ENCODE data around the gene TUBGCP5. TPM values are rescaled to one million over a fixed set of nuclear protein-coding genes. Genes with fewer than 3 reads are reported as not detected.
A peak's percentile ranks its signal among the peaks of the same experiment; 100 is the strongest.

The TUBGCP5 gene
- total RNA-seq, 2 donors from 2014 or later = 10.3 to 12.6 TPM

DNA sequence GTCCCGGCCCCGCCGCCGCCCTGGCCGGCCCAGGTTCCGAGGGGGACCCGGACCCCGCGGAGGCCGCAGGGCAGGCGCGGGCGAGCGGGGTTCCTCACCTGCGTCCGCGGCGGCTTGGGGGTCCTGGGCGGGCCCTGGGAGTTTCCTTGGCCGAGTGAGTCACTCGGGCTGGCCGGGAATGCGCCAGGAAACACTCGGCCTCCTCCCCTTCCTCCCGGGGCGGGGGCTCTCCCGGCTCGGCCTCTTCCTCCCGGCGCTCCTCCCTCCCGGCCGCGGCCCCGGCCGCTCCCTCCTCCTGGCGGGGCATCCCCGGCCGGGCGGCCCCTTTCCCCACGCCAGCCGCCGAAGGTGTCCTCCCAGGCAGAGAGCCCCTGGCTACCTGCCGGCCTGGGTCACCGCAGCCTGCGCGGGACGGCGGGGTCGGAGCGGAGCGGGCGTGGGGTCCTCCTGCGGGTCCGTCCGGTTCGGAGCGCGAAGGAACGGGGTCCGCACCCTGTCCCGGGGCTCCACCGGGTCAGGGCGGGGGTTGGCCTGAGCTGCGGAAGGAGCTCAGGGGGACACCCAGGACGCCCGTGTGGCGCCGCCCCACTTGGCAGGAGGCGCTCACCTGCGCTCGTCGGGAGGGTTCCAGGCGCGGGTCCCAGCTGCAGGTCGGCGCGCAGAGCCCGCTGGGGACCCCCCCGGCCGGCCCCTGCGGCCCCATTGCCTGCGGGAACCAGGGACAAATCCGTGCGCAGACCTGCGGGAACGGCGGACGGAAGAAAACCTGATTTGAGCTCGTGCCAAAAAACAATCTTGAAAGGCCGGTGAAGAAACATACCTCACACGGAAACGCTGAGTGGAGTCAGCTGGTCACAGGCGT is 58.9 kb downstream of the TUBGCP5 start, which contains the start of gene CYFIP1:
TSS of gene CYFIP1 (minus strand) at position 180 of the 862 bp plus-strand sequence. CDS start 33,083 bp downstream, outside the sequence.
- Mint-ChIP-seq H3K4me3 (peak within 1 kb of the TSS; percentile 86 to 90), H3K4me1 (ENCODE audit: low read depth) (peaks cover 13% of the 10 kb centered on the region), H3K9me3 (no peaks in the 10 kb centered on the region), H3K27me3 (ENCODE audit: low read depth) (peaks cover 16% of the 10 kb centered on the region), H3K27ac (no peak within 1 kb of the TSS), H3K36me3 (ENCODE audit: insufficient read depth in 2 of 2) (no peaks in the 10 kb centered on the region)
- DNase-seq = peak; percentile 30 to 52
- peak; percentile 45 to 72 for ATAC-seq (replicated peaks in 1 of 2)

DNA sequence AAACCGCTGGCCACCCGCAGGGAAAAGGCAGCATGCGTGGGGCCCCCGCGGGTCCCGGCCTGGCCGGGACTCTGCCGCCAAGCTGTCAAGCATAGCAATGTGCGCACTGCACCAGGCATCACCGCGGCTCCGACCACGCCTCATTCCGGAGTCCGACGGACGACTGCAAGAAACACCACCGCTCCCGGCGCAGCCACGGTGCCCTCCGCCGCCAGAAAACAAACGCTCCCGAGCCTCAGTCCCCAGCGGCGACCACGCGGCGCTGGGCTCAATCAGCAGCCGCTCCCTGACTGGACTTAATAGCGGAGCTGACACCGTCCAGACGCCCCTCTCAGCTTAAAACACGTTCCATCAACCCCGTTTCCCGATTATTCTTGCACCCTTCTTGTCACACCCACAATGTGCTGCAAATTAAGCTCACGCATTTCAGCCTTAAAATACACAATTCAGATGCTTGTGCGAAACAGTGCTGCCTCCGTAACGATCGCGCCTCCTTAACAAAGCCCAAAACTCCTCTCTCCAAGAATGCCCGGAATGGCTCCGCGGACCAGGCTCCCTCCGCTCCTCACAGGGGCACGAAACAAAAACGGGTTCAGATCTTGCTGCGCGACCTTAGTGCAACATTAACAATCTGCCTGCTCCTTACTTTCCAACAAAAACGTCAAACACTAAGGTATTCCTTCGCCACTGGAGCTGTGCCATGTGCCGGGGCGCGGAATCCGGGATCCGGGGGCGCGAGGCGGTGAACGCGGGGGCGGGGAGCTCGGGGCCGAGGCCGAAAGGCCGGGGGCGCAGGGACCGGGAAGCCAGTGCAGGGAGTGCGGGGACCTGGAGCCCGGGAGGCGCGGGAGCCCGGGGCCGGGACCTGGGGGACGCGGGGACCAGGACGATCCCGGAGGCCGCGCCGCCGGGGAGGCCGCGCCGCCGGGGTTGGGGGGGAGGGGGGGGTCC is 59.9 kb downstream of the TUBGCP5 start:
- H3K36me3 Mint-ChIP-seq (ENCODE audit: insufficient read depth in 2 of 2) = no peaks in the 10 kb centered on the region
- H3K27ac Mint-ChIP-seq = no peak overlapping the region
- H3K27me3 Mint-ChIP-seq (ENCODE audit: low read depth) = peaks cover 16% of the 10 kb centered on the region

GRCh38 chr15:22978691-22979237 is 60.6 kb downstream of the TUBGCP5 start:
- DNase-seq (no peak), ATAC-seq (replicated peaks in 1 of 2) (peak; percentile 47 to 62)
- peaks cover 16% of the 10 kb centered on the region for H3K27me3 Mint-ChIP-seq (ENCODE audit: low read depth)
- no peaks in the 10 kb centered on the region for H3K9me3 Mint-ChIP-seq
- H3K27ac Mint-ChIP-seq = no peak overlapping the region
- peak overlapping the region; percentile 86 to 90 for H3K4me3 Mint-ChIP-seq
- peaks cover 18% of the 10 kb centered on the region for H3K4me1 Mint-ChIP-seq (ENCODE audit: low read depth)
- H3K36me3 Mint-ChIP-seq (ENCODE audit: insufficient read depth in 2 of 2) = no peaks in the 10 kb centered on the region

More for the DNA sequence above, 59.9 kb downstream of the TUBGCP5 start:
- DNase-seq (peak; percentile 48 to 53), ATAC-seq (replicated peaks in 1 of 2) (peak; percentile 72 to 78)
- Mint-ChIP-seq H3K9me3 (no peaks in the 10 kb centered on the region), H3K4me1 (ENCODE audit: low read depth) (peaks cover 18% of the 10 kb centered on the region), H3K4me3 (peak overlapping the region; percentile 86 to 90)

DNA sequence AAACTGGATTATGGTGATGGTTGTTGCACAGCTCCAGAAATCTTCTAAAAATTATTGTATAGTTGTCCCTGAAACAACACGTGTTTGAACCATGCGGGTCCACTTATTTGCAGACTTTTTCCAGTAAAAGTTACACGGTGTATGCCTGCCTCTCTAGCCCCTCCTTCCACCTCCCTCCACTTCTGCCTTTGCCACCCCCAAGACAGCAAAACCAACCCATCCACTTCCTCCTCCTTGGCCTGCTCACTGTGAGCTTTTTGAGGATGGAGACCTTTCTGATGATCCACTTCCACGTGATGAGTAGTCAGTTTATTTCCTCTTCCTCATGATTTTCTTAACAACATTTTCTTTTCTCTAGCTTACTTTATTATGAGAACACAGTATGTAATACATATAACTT is 64.6 kb downstream of the TUBGCP5 start:
- ATAC-seq (replicated peaks in 1 of 2) (no peak), DNase-seq (no peak)
- H3K36me3 Mint-ChIP-seq (ENCODE audit: insufficient read depth in 2 of 2) = peaks cover 0 to 1% of the 10 kb centered on the region in 2 donors
- H3K4me1 Mint-ChIP-seq (ENCODE audit: low read depth) = peaks cover 17% of the 10 kb centered on the region
- no peak overlapping the region for H3K4me3 Mint-ChIP-seq
- peaks cover 16% of the 10 kb centered on the region for H3K27me3 Mint-ChIP-seq (ENCODE audit: low read depth)
- H3K9me3 Mint-ChIP-seq = no peaks in the 10 kb centered on the region
- peak overlapping the region; percentile 27 for H3K27ac Mint-ChIP-seq

- Mint-ChIP-seq H3K4me3 (no peak overlapping the region), H3K36me3 (ENCODE audit: insufficient read depth in 2 of 2) (peaks cover 1 to 4% of the 10 kb centered on the region in 2 donors), H3K9me3 (peaks cover 2% of the 10 kb centered on the region in 2 donors), H3K27ac (no peak overlapping the region), H3K27me3 (ENCODE audit: low read depth) (peaks cover 8% of the 10 kb centered on the region), H3K4me1 (ENCODE audit: low read depth) (peaks cover 12% of the 10 kb centered on the region)
- DNase-seq = no peak
- ATAC-seq (replicated peaks in 1 of 2) = no peak
These were observed 65.4 kb downstream of the TUBGCP5 start for GRCh38 chr15:22973987-22974386.

GRCh38 chr15:22973286-22973685 is 66.1 kb downstream of the TUBGCP5 start:
- Mint-ChIP-seq H3K27ac (no peak overlapping the region), H3K9me3 (peaks cover 2% of the 10 kb centered on the region in 2 donors), H3K36me3 (ENCODE audit: insufficient read depth in 2 of 2) (peaks cover 1 to 4% of the 10 kb centered on the region in 2 donors), H3K4me3 (no peak overlapping the region), H3K4me1 (ENCODE audit: low read depth) (peaks cover 5% of the 10 kb centered on the region), H3K27me3 (ENCODE audit: low read depth) (peaks cover 1% of the 10 kb centered on the region)
- ATAC-seq (replicated peaks in 1 of 2) (no peak), DNase-seq (no peak)

GRCh38 chr15:22969489-22969888 is 69.9 kb downstream of the TUBGCP5 start:
- H3K9me3 Mint-ChIP-seq = peaks cover 2% of the 10 kb centered on the region in 2 donors
- peaks cover 1 to 4% of the 10 kb centered on the region in 2 donors for H3K36me3 Mint-ChIP-seq (ENCODE audit: insufficient read depth in 2 of 2)
- H3K27ac Mint-ChIP-seq = no peak overlapping the region
- H3K4me3 Mint-ChIP-seq = no peak overlapping the region
- DNase-seq (no peak), ATAC-seq (replicated peaks in 1 of 2) (no peak)
- no peaks in the 10 kb centered on the region for H3K27me3 Mint-ChIP-seq (ENCODE audit: low read depth)
- H3K4me1 Mint-ChIP-seq (ENCODE audit: low read depth) = no peaks in the 10 kb centered on the region

DNA sequence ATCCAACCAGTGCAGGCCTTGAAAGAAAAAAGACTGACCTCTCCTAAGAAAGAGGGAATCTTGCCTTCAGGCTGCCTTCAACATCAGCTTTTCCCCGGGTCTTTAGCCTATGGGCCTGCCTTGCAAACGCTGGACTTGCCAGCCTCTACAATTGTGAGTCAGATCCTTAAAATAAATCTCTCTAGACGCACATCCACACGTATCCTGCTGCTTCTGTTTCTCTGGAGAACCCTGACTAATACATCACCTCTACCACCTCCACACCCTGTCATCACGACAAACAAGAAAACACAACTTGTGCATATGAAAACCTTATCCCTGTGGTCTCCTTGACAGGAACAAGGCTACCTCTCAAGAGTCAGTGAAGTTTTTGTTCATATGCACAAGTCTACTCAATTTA is 71.0 kb downstream of the TUBGCP5 start:
- peaks cover 2% of the 10 kb centered on the region in 2 donors for H3K9me3 Mint-ChIP-seq
- H3K27me3 Mint-ChIP-seq (ENCODE audit: low read depth) = no peaks in the 10 kb centered on the region
- no peak for DNase-seq
- peaks cover 1 to 4% of the 10 kb centered on the region in 2 donors for H3K36me3 Mint-ChIP-seq (ENCODE audit: insufficient read depth in 2 of 2)
- no peak for ATAC-seq (replicated peaks in 1 of 2)
- no peak overlapping the region for H3K27ac Mint-ChIP-seq
- H3K4me3 Mint-ChIP-seq = no peak overlapping the region
- no peaks in the 10 kb centered on the region for H3K4me1 Mint-ChIP-seq (ENCODE audit: low read depth)

DNA sequence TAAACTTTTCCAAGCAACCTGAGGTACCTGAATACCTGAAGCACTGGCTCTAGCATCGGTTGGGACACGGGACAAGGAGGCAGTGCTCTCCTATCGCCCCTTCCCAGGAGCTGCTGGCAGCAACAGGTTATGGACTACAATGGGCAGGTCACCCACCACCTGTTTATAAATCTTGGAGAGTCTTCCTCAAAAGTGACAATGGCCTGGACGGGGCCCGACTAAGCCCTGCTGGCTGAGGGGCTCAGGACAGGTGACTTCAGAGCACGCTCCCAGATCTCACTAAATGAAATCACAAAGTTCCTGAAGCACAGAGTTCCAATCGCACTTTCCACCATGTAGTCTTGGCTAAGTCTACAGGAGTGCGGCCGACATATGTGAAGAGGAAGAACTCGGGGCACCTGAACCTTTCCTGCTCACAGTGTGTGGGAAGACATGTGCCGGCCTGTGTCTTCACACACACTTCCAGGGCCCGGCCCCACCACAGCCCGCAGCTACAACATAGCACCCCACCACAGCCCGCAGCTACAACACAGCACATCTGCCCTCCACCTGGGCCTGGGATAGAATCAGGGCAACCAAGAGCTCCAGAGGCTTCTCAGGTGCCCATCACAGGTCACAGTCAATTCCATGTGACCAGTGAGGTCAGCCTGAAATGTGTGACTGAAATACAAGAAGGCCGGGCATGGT is 72.1 kb downstream of the TUBGCP5 start:
- ATAC-seq (replicated peaks in 1 of 2) (no peak), DNase-seq (no peak)
- H3K27me3 Mint-ChIP-seq (ENCODE audit: low read depth) = no peaks in the 10 kb centered on the region
- no peak overlapping the region for H3K27ac Mint-ChIP-seq
- peaks cover 1 to 3% of the 10 kb centered on the region in 2 donors for H3K36me3 Mint-ChIP-seq (ENCODE audit: insufficient read depth in 2 of 2)
- H3K4me1 Mint-ChIP-seq (ENCODE audit: low read depth) = no peaks in the 10 kb centered on the region
- H3K9me3 Mint-ChIP-seq = peaks cover 2% of the 10 kb centered on the region in 2 donors
- no peak overlapping the region for H3K4me3 Mint-ChIP-seq

DNA sequence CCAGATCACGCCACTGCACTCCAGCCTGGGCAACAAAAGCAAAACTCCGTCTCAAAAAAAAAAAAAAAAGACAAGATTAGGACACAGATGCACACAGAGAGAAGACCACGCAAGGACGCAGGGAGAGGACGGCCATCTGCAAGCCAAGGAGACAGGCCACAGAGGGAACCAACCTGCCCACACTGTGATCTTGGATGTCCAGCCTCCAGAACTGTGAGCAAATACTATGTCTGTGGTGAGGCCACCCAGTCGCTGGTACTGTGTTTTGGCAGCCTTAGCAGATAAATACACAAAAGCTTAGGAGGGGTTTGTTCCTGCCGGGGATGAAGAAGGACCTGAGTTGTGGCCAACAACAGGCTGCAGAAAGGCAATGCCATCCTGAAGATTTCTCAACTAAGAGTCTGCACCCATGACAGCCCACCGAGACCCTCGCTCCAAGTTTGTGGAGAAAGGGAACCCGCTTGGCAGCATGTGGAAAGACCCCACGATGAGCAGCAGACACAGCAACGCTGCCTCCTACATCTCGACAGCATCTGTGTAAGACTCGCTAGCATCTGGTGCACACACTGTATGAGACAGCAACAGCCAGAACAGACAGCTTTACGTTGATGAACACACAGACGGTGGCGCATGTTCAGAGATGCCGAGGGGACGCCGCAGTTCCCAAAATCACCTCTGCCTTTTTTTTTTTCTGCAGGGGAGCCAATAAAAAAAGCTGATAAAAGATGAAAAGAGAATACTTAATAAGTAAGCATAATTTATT is 72.9 kb downstream of the TUBGCP5 start:
- ATAC-seq (replicated peaks in 1 of 2) (no peak), DNase-seq (no peak)
- Mint-ChIP-seq H3K27ac (no peak overlapping the region), H3K4me1 (ENCODE audit: low read depth) (no peaks in the 10 kb centered on the region), H3K9me3 (peaks cover 2% of the 10 kb centered on the region in 2 donors), H3K4me3 (no peak overlapping the region), H3K27me3 (ENCODE audit: low read depth) (no peaks in the 10 kb centered on the region), H3K36me3 (ENCODE audit: insufficient read depth in 2 of 2) (peaks cover 1 to 2% of the 10 kb centered on the region in 2 donors)

GRCh38 chr15:22963641-22964040 is 75.7 kb downstream of the TUBGCP5 start:
- no peak for ATAC-seq (replicated peaks in 1 of 2)
- Mint-ChIP-seq H3K27me3 (ENCODE audit: low read depth) (no peaks in the 10 kb centered on the region), H3K9me3 (no peaks in the 10 kb centered on the region), H3K4me3 (no peak overlapping the region), H3K4me1 (ENCODE audit: low read depth) (no peaks in the 10 kb centered on the region), H3K27ac (no peak overlapping the region), H3K36me3 (ENCODE audit: insufficient read depth in 2 of 2) (no peaks in the 10 kb centered on the region)
- DNase-seq = no peak

DNA sequence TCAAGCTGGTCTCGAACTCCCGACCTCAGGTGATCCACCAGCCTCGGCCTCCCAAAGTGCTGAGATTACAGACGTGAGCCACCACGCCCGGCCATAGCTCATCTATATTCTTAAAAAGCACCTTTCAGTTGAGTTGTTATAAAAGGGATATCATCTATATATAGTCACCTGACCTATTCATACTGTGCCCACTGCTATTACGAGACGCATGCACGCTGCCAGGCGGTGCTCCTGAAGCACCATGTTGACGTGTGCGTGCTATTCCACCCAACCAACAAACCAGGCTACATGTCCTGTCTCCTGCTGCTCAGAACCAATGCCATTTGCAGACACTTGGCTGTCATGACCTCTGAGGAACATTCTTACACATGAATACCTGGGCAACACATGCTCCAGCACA is 76.8 kb downstream of the TUBGCP5 start:
- no peak overlapping the region for H3K4me3 Mint-ChIP-seq
- ATAC-seq (replicated peaks in 1 of 2) = no peak
- no peak for DNase-seq
- no peak overlapping the region for H3K27ac Mint-ChIP-seq
- H3K36me3 Mint-ChIP-seq (ENCODE audit: insufficient read depth in 2 of 2) = no peaks in the 10 kb centered on the region
- no peaks in the 10 kb centered on the region for H3K4me1 Mint-ChIP-seq (ENCODE audit: low read depth)
- no peaks in the 10 kb centered on the region for H3K9me3 Mint-ChIP-seq
- H3K27me3 Mint-ChIP-seq (ENCODE audit: low read depth) = no peaks in the 10 kb centered on the region
